Inflammatory macrophage treated with lipopolysaccharide for 1 hour (primary cell): Measurements from ENCODE around the gene RNASE12.
"Not testable (repeated sequence)": the region's sequence is repeated elsewhere in the genome, so short reads cannot be mapped to it uniquely, and the experiment has no call there.

ENCODE experiments used
- DNase-seq, 2 donors: peaks; one replicate each; pipeline ENCODE4 v3.0.0-alpha.2; 2020 to 2022

RNASE12 gene

GRCh38 chr14:20578784-20579502 is 12.2 kb downstream of the RNASE12 start:
- DNase-seq: no peak

- DNase-seq: no peak
These were observed 12.9 kb downstream of the RNASE12 start for GRCh38 chr14:20578325-20578724.

- DNase-seq: not testable (repeated sequence)
These were observed 18.7 kb downstream of the RNASE12 start for GRCh38 chr14:20572382-20572990.

GRCh38 chr14:20570720-20571119 is 20.5 kb downstream of the RNASE12 start:
- DNase-seq: peak; percentile 14 to 36

- not testable (repeated sequence) for DNase-seq
These were observed 21.3 kb downstream of the RNASE12 start for GRCh38 chr14:20569865-20570264.

- DNase-seq: no peak
These were observed 22.1 kb downstream of the RNASE12 start for GRCh38 chr14:20569066-20569465.

- DNase-seq: no peak
These were observed 22.8 kb downstream of the RNASE12 start for GRCh38 chr14:20568393-20568792.

- DNase-seq: not testable (repeated sequence)
These were observed 24.0 kb downstream of the RNASE12 start for GRCh38 chr14:20567199-20567598.

GRCh38 chr14:20564501-20564997 is 26.6 kb downstream of the RNASE12 start:
- no peak for DNase-seq

- no peak for DNase-seq
These were observed 27.2 kb downstream of the RNASE12 start for GRCh38 chr14:20563971-20564370.

- DNase-seq: no peak
These were observed 30.2 kb downstream of the RNASE12 start, which contains the start of gene RNASE9 for GRCh38 chr14:20560961-20561360. Gene RNASE9, minus strand, starts transcription at chr14:20561047.

- no peak for DNase-seq
These were observed 31.7 kb downstream of the RNASE12 start for GRCh38 chr14:20559461-20559904.

GRCh38 chr14:20557212-20557542 is 34.0 kb downstream of the RNASE12 start:
- DNase-seq: no peak

GRCh38 chr14:20556500-20557211 is 34.5 kb downstream of the RNASE12 start:
- peak; percentile 74 to 82 for DNase-seq

GRCh38 chr14:20555845-20556244 is 35.3 kb downstream of the RNASE12 start:
- DNase-seq: peak; percentile 58 to 74

- DNase-seq: no peak
These were observed 38.2 kb downstream of the RNASE12 start for GRCh38 chr14:20553024-20553423.

- no peak for DNase-seq
These were observed 39.6 kb downstream of the RNASE12 start for GRCh38 chr14:20551606-20552005.

- DNase-seq: peak; percentile 51 to 81
These were observed 40.2 kb downstream of the RNASE12 start for GRCh38 chr14:20550926-20551325.

GRCh38 chr14:20548414-20549158 is 42.6 kb downstream of the RNASE12 start:
- no peak for DNase-seq

- no peak for DNase-seq
These were observed 44.3 kb downstream of the RNASE12 start for GRCh38 chr14:20546877-20547276.
